ENCODE data around the gene APLF. TPM values are rescaled to one million over a fixed set of nuclear protein-coding genes. Genes with fewer than 3 reads are reported as not detected.

Gene APLF
- total and polyA plus RNA-seq, 2 donors from 2014 or later: 0.95 to 5.9 TPM

DNA sequence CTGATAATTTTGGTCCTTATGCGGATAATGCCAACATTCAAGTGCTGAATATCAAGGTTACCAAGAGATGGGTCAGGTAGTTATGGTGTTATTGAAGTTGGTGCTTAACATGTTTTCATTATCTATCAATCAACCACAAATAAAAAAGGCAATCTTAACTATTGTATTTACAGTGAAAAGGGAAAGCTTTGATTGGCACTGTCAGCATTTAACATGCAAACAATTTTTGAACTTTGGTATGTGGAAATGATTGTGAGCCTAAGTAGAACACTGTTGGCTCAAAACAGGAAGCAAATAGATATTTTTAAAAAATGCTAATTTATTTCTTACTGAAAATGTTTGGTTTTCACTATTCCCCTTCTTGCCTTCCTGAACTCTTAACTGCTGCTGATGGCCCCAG lies 21.9 kb downstream of the APLF start:
- Histone ChIP-seq H3K4me1 (ENCODE audit: control insufficient read depth in 2 of 3, insufficient read depth in 2 of 3, low read depth in 1 of 3, low read length in 3 of 3) (no peaks in the 10 kb centered on the region), H3K27me3 (ENCODE audit: control insufficient read depth, insufficient read depth, low read length) (no peaks in the 10 kb centered on the region), H3K9me3 (ENCODE audit: control insufficient read depth in 2 of 3, insufficient read depth in 1 of 3, low read length in 3 of 3) (no peaks in the 10 kb centered on the region), H3K27ac (ENCODE audit: low read depth in 2 of 2, low read length in 2 of 2) (no peak overlapping the region), H3K9ac (ENCODE audit: low read length in 3 of 3) (no peak overlapping the region), H3K36me3 (ENCODE audit: control insufficient read depth in 2 of 3, insufficient read depth in 3 of 3, low read length in 3 of 3) (no peaks in the 10 kb centered on the region), H3K4me3 (ENCODE audit: low read length in 3 of 3) (no peak overlapping the region)
- no peak for DNase-seq
- no peak for TF ChIP-seq CTCF (IDR thresholded peaks at IDR 0.05; ENCODE audit: borderline replicate concordance, extremely low read depth, insufficient read depth)
- intact Hi-C loops (cut with DNase I): no loop called here
- no peak for FAIRE-seq

GRCh38 chr2:68491582-68491981 lies 24.2 kb downstream of the APLF start:
- no peak overlapping the region for H3K4me3 ChIP-seq (ENCODE audit: low read length in 3 of 3)
- H3K9ac ChIP-seq (ENCODE audit: low read length in 3 of 3): no peak overlapping the region
- no peaks in the 10 kb centered on the region for H3K27me3 ChIP-seq (ENCODE audit: control insufficient read depth, insufficient read depth, low read length)
- H3K36me3 ChIP-seq (ENCODE audit: control insufficient read depth in 2 of 3, insufficient read depth in 3 of 3, low read length in 3 of 3): no peaks in the 10 kb centered on the region
- TF ChIP-seq CTCF (IDR thresholded peaks at IDR 0.05; ENCODE audit: borderline replicate concordance, extremely low read depth, insufficient read depth): no peak
- no peaks in the 10 kb centered on the region for H3K4me1 ChIP-seq (ENCODE audit: control insufficient read depth in 2 of 3, insufficient read depth in 2 of 3, low read depth in 1 of 3, low read length in 3 of 3)
- H3K27ac ChIP-seq (ENCODE audit: low read depth in 2 of 2, low read length in 2 of 2): no peak overlapping the region
- peaks cover 0 to 2% (median 0%) of the 10 kb centered on the region in 3 donors for H3K9me3 ChIP-seq (ENCODE audit: control insufficient read depth in 2 of 3, insufficient read depth in 1 of 3, low read length in 3 of 3)
- DNase-seq (no peak), FAIRE-seq (no peak)
- intact Hi-C loops (cut with DNase I): no loop called here

- H3K36me3 ChIP-seq (ENCODE audit: control insufficient read depth in 2 of 3, insufficient read depth in 3 of 3, low read length in 3 of 3): no peaks in the 10 kb centered on the region
- no peak for DNase-seq
- no peak overlapping the region for H3K27ac ChIP-seq (ENCODE audit: low read depth in 2 of 2, low read length in 2 of 2)
- no peak overlapping the region for H3K4me3 ChIP-seq (ENCODE audit: low read length in 3 of 3)
- no peak overlapping the region for H3K9ac ChIP-seq (ENCODE audit: low read length in 3 of 3)
- peaks cover 0 to 8% (median 0%) of the 10 kb centered on the region in 3 donors for H3K9me3 ChIP-seq (ENCODE audit: control insufficient read depth in 2 of 3, insufficient read depth in 1 of 3, low read length in 3 of 3)
- no peaks in the 10 kb centered on the region for H3K27me3 ChIP-seq (ENCODE audit: control insufficient read depth, insufficient read depth, low read length)
- intact Hi-C loops (cut with DNase I): no loop called here
- H3K4me1 ChIP-seq (ENCODE audit: control insufficient read depth in 2 of 3, insufficient read depth in 2 of 3, low read depth in 1 of 3, low read length in 3 of 3): no peaks in the 10 kb centered on the region
- FAIRE-seq: no peak
- no peak for TF ChIP-seq CTCF (IDR thresholded peaks at IDR 0.05; ENCODE audit: borderline replicate concordance, extremely low read depth, insufficient read depth)
These were observed 31.7 kb downstream of the APLF start for GRCh38 chr2:68499133-68499532.

DNA sequence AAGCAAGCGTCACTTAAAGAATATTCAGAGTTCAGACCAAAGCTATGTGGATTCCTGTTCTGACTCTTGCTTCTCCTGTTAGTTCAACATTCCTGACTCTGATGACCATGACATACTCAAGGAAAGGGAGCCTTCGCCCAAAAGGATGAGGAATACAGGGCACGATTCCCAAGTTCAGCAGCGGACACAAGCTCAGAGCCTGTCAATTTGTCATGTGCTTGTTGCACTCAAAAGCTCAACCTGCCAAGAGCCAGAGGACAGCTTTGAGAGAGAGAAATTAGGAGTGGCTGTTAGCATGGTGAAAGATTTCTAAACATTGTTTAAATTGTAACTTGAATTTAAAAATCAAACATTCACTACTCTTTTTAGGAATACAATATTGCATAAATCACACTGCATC lies 33.3 kb downstream of the APLF start:
- TF ChIP-seq CTCF (IDR thresholded peaks at IDR 0.05; ENCODE audit: borderline replicate concordance, extremely low read depth, insufficient read depth): no peak
- Histone ChIP-seq H3K9ac (ENCODE audit: low read length in 3 of 3) (no peak overlapping the region), H3K36me3 (ENCODE audit: control insufficient read depth in 2 of 3, insufficient read depth in 3 of 3, low read length in 3 of 3) (no peaks in the 10 kb centered on the region), H3K4me3 (ENCODE audit: low read length in 3 of 3) (no peak overlapping the region), H3K4me1 (ENCODE audit: control insufficient read depth in 2 of 3, insufficient read depth in 2 of 3, low read depth in 1 of 3, low read length in 3 of 3) (no peaks in the 10 kb centered on the region), H3K27me3 (ENCODE audit: control insufficient read depth, insufficient read depth, low read length) (no peaks in the 10 kb centered on the region), H3K9me3 (ENCODE audit: control insufficient read depth in 2 of 3, insufficient read depth in 1 of 3, low read length in 3 of 3) (peaks cover 0 to 8% (median 0%) of the 10 kb centered on the region in 3 donors), H3K27ac (ENCODE audit: low read depth in 2 of 2, low read length in 2 of 2) (no peak overlapping the region)
- FAIRE-seq (no peak), DNase-seq (no peak)
- intact Hi-C loops (cut with DNase I): no loop called here
